Stimulated activated effector memory CD8-positive, alpha-beta T cell treated with anti-CD3 and anti-CD28 coated beads, Interleukin-12 subunit alpha, Interleukin-12 subunit beta, amount 100 ng/mL, for 72 hours (primary cell): Measurements from ENCODE around the gene GALNT6.

Experiments used
- ATAC-seq: fragments of 150-1000 bp; cut with Tn5 transposase; 2 replicates; pipeline ENCODE4 v1.10.0; 2021
- DNase-seq, 2 donors: peaks; one replicate each; pipeline ENCODE4 v3.0.0; 2021 to 2022; ENCODE audit warnings: low spot score in 2 of 2
- H3K27ac Mint-ChIP-seq: one replicate; pipeline ENCODE4 v1.8.0; 2022; ENCODE audit warnings: mild to moderate bottlenecking, mixed read lengths
- H3K36me3 Mint-ChIP-seq: one replicate; pipeline ENCODE4 v1.8.0; 2022; ENCODE audit warnings: mild to moderate bottlenecking, mixed read lengths
- H3K4me1 Mint-ChIP-seq: one replicate; pipeline ENCODE4 v1.8.0; 2022; ENCODE audit warnings: mixed read lengths
- H3K4me3 Mint-ChIP-seq: one replicate; pipeline ENCODE4 v1.8.0; 2022; ENCODE audit warnings: mild to moderate bottlenecking, mixed read lengths
- H3K9me3 Mint-ChIP-seq: one replicate; pipeline ENCODE4 v1.8.0; 2022; ENCODE audit warnings: mixed read lengths

The GALNT6 gene

DNA sequence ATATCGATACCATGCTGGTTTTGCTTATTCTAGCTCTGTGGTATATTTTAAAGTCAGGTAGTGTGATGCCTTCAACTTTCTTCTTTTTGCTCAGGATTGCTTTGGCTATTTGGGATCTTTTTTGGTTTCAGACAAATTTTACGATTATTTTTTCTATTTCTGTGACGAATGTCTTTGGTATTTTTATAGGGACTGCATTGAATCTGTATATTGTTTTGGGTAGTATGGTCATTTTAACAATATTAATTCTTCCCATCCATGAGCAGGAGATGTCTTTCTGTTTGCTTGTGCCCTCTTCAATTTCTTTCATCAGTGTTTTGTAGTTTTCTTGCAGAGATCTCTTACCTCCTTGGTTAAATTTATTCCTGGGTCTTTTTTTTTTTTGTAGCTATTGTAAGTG, 22.6 kb upstream of the GALNT6 start:
- no peak for DNase-seq
- Mint-ChIP-seq H3K4me3 (no peak overlapping the region), H3K27ac (no peak overlapping the region), H3K9me3 (no peaks in the 10 kb centered on the region), H3K4me1 (no peaks in the 10 kb centered on the region), H3K36me3 (no peaks in the 10 kb centered on the region)
- ATAC-seq, result no peak

DNA sequence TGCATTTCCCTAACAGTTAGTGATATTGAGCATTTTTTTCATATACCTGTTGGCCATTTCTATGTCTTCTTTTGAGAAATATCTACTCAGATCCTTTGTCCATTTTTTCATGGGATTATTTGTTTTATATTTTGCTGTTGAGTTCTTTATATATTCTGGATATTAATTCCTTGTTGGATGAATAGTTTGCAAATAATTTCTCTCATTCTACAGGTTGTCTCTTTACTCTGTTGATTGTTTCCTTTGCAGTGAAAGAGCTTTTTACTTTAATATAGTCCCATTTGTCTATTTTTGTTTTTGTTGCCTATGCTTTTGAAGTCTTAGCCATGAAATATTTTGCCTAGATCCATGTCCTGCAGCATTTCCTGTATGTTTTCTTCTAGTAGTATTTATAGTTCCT, 21.9 kb upstream of the GALNT6 start:
- no peaks in the 10 kb centered on the region for H3K4me1 Mint-ChIP-seq
- no peak for ATAC-seq
- no peaks in the 10 kb centered on the region for H3K36me3 Mint-ChIP-seq
- DNase-seq, result no peak
- H3K27ac Mint-ChIP-seq, result no peak overlapping the region
- no peak overlapping the region for H3K4me3 Mint-ChIP-seq
- no peaks in the 10 kb centered on the region for H3K9me3 Mint-ChIP-seq

- Mint-ChIP-seq H3K36me3 (no peaks in the 10 kb centered on the region), H3K27ac (no peak overlapping the region), H3K4me1 (no peaks in the 10 kb centered on the region), H3K9me3 (no peaks in the 10 kb centered on the region), H3K4me3 (no peak overlapping the region)
- DNase-seq, result no peak
- no peak for ATAC-seq
Observed at GRCh38 chr12:51409846-51410245, 18.6 kb upstream of the GALNT6 start.

DNA sequence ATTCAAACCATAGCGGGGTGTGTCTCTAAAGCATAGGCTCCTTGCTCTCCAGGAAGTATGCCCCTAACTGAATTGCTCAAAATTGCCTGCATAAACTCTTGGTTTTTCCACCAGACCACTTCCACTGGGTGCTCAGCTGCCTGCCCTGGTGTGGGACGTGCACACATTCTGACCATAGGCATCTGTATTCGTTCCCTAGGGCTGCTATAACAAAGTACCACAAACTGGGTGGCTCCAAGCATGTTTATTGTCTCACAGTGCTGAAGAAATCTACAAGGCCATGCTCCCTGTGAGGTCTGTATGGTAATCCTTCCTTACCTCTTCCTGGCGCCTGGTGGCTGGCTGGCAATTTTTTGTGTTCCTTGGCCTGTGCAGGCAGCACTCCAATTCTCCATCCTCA, 16.4 kb upstream of the GALNT6 start:
- H3K9me3 Mint-ChIP-seq, result no peaks in the 10 kb centered on the region
- H3K4me3 Mint-ChIP-seq, result no peak overlapping the region
- no peaks in the 10 kb centered on the region for H3K36me3 Mint-ChIP-seq
- H3K4me1 Mint-ChIP-seq, result no peaks in the 10 kb centered on the region
- no peak overlapping the region for H3K27ac Mint-ChIP-seq
- DNase-seq (no peak), ATAC-seq (no peak)

DNA sequence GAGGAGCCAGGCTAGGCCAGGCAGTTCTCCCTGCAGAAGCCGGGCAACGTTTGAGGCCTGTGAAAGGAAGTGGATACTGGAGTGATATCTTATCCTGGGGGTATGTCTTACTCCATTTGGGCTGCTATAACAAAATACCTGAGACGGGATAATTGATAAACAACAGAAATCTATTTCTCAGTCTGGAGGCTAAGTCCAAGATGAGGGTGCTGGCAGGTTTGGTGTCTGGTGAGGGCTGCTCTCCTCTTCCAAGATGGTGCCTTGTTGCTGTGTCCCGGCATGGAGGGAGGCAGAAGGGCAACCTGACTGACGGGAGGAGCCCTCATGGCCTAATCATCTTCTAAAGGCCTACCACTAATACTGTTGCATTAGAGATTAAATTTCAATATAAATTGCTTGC, 15.7 kb upstream of the GALNT6 start:
- Mint-ChIP-seq H3K4me3 (no peak overlapping the region), H3K4me1 (no peaks in the 10 kb centered on the region), H3K27ac (no peak overlapping the region), H3K9me3 (no peaks in the 10 kb centered on the region), H3K36me3 (no peaks in the 10 kb centered on the region)
- DNase-seq (no peak), ATAC-seq (no peak)

- Mint-ChIP-seq H3K4me1 (no peaks in the 10 kb centered on the region), H3K4me3 (no peak overlapping the region), H3K27ac (no peak overlapping the region), H3K36me3 (no peaks in the 10 kb centered on the region), H3K9me3 (no peaks in the 10 kb centered on the region)
- DNase-seq (no peak), ATAC-seq (no peak)
Observed at GRCh38 chr12:51406290-51406689, 15.1 kb upstream of the GALNT6 start.

- Mint-ChIP-seq H3K4me3 (no peak overlapping the region), H3K4me1 (no peaks in the 10 kb centered on the region), H3K9me3 (no peaks in the 10 kb centered on the region), H3K27ac (no peak overlapping the region), H3K36me3 (no peaks in the 10 kb centered on the region)
- ATAC-seq, result no peak
- no peak for DNase-seq
Observed at GRCh38 chr12:51405801-51406207, 14.6 kb upstream of the GALNT6 start.

- Mint-ChIP-seq H3K9me3 (no peaks in the 10 kb centered on the region), H3K36me3 (no peaks in the 10 kb centered on the region)
Observed at GRCh38 chr12:51404627-51405026, 13.4 kb upstream of the GALNT6 start.

GRCh38 chr12:51403681-51404136, 12.5 kb upstream of the GALNT6 start:
- H3K9me3 Mint-ChIP-seq, result no peaks in the 10 kb centered on the region
- no peak overlapping the region for H3K4me3 Mint-ChIP-seq
- no peaks in the 10 kb centered on the region for H3K36me3 Mint-ChIP-seq
- ATAC-seq, result no peak
- H3K4me1 Mint-ChIP-seq, result no peaks in the 10 kb centered on the region
- DNase-seq, result no peak
- H3K27ac Mint-ChIP-seq, result no peak overlapping the region

More at GRCh38 chr12:51404627-51405026, 13.4 kb upstream of the GALNT6 start:
- no peak for DNase-seq
- Mint-ChIP-seq H3K4me1 (no peaks in the 10 kb centered on the region), H3K4me3 (no peak overlapping the region), H3K27ac (no peak overlapping the region)
- no peak for ATAC-seq

GRCh38 chr12:51403159-51403558, 12.0 kb upstream of the GALNT6 start:
- no peaks in the 10 kb centered on the region for H3K36me3 Mint-ChIP-seq
- peak; percentile 61 for ATAC-seq
- DNase-seq, result no peak

DNA sequence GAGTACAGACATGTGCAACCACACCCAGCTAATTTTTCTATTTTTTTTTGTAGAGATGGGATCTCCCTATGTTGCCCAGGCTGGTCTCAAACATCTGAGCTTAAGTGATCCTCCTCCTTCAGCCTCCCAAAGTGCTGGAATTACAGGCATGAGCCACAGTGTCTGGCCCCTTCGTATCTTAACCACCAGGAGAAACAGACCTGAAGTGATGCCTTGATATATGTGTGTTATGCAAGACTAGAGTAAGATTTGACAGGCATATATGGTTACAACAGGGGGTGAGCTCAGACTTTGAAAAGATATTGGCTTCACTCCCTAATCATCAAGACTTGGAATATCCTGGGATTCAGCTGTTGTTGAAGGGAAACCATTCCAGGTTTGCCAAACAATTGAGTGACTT, 10.7 kb upstream of the GALNT6 start:
- Mint-ChIP-seq H3K4me3 (no peak overlapping the region), H3K36me3 (no peaks in the 10 kb centered on the region), H3K9me3 (no peaks in the 10 kb centered on the region), H3K27ac (no peak overlapping the region), H3K4me1 (no peaks in the 10 kb centered on the region)
- DNase-seq (no peak), ATAC-seq (no peak)

More at GRCh38 chr12:51403159-51403558, 12.0 kb upstream of the GALNT6 start:
- no peak overlapping the region for H3K27ac Mint-ChIP-seq
- no peak overlapping the region for H3K4me3 Mint-ChIP-seq
- H3K4me1 Mint-ChIP-seq, result no peaks in the 10 kb centered on the region
- H3K9me3 Mint-ChIP-seq, result no peaks in the 10 kb centered on the region

- H3K9me3 Mint-ChIP-seq, result no peaks in the 10 kb centered on the region
Observed at GRCh38 chr12:51401486-51401885, 10.3 kb upstream of the GALNT6 start.

GRCh38 chr12:51401020-51401419, 9.8 kb upstream of the GALNT6 start:
- H3K9me3 Mint-ChIP-seq, result no peaks in the 10 kb centered on the region
- no peaks in the 10 kb centered on the region for H3K36me3 Mint-ChIP-seq
- H3K4me1 Mint-ChIP-seq, result peaks cover 4% of the 10 kb centered on the region
- H3K27ac Mint-ChIP-seq, result no peak overlapping the region
- no peak for DNase-seq
- no peak for ATAC-seq
- no peak overlapping the region for H3K4me3 Mint-ChIP-seq

More at GRCh38 chr12:51401486-51401885, 10.3 kb upstream of the GALNT6 start:
- Mint-ChIP-seq H3K27ac (no peak overlapping the region), H3K4me3 (no peak overlapping the region), H3K36me3 (no peaks in the 10 kb centered on the region), H3K4me1 (no peaks in the 10 kb centered on the region)
- no peak for ATAC-seq
- no peak for DNase-seq

GRCh38 chr12:51399891-51400290, 8.7 kb upstream of the GALNT6 start:
- no peaks in the 10 kb centered on the region for H3K9me3 Mint-ChIP-seq
- ATAC-seq, result no peak
- H3K4me3 Mint-ChIP-seq, result no peak overlapping the region
- no peak for DNase-seq
- peaks cover 15% of the 10 kb centered on the region for H3K4me1 Mint-ChIP-seq
- H3K36me3 Mint-ChIP-seq, result no peaks in the 10 kb centered on the region
- no peak overlapping the region for H3K27ac Mint-ChIP-seq

DNA sequence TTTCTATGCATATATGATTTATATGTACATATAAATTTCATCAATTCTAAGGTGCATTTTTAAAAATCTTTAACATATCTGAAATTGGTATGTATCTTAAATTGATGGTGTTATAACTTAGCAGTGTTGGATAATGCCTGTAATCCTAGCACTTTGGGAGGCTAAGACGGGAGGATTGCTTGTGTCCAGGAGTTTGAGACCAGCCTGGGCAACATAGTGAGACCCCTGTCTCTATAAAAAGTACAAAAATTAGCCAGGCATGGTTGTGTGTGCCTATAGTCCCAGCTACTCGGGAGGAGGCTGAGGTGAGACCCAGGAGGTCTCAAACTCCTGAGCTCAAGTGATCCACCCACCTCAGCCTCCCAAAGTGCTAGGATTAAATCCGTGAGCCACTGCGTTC, 6.5 kb upstream of the GALNT6 start:
- no peaks in the 10 kb centered on the region for H3K9me3 Mint-ChIP-seq
- no peak overlapping the region for H3K27ac Mint-ChIP-seq
- peaks cover 37% of the 10 kb centered on the region for H3K4me1 Mint-ChIP-seq
- no peaks in the 10 kb centered on the region for H3K36me3 Mint-ChIP-seq
- ATAC-seq, result no peak
- DNase-seq, result no peak
- no peak overlapping the region for H3K4me3 Mint-ChIP-seq

GRCh38 chr12:51395283-51396230, 4.4 kb upstream of the GALNT6 start:
- Mint-ChIP-seq H3K36me3 (peaks cover 5% of the 10 kb centered on the region), H3K27ac (peak overlapping the region; percentile 87), H3K4me3 (peak overlapping the region; percentile 98), H3K9me3 (no peaks in the 10 kb centered on the region), H3K4me1 (peaks cover 46% of the 10 kb centered on the region)
- peak in 1 of 2 donors; percentile 68 for DNase-seq
- peak; percentile 50 for ATAC-seq
